ENCODE measurements around the gene C5orf34. TPM values are rescaled to one million over a fixed set of nuclear protein-coding genes. Genes with fewer than 3 reads are reported as not detected.
A peak's percentile ranks its signal among the peaks of the same experiment; 100 is the strongest.

C5orf34 gene
- total and polyA plus RNA-seq, 9 of the 15 experiments (the other 6 are each of a cell fraction or from before 2014, with no cell fraction given), result 13.2 to 32.6 (median 20.7) TPM

DNA sequence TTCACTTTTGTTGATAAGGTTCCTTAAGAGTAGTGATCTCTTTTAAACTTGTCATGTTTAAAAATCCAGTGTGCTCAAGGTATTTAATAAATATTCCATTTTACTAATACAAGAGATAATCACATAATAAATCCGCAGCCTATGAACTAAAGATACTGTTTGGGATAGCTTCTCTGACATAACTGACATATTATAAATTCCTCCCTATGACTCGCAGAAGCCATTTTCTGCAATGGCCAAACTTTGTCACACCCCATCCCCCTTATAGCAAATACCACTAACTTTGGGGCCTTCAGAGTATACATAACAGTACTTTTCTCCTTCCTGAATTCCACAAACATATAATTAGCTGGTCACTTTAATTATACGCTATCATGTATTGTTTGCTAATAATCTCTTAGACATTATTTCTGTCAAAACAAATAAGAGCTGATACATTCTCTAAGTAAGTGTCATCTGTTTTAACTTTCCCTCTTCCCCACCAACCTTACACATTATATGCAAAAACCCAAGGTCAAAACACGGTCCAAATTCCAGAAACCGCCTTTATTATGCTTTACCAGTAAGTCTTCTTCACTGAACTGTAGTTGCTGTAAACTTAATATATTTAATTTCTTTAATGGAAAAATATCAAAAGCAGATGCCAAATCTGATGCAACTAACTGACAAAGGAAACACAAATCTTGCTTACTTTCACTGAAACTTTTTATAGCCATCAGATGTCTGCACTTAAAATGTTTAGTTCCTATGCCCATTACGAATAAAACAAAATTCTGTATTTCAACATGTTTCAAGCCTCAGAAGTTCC lies 32.3 kb downstream of the C5orf34 start (continued):
- TF ChIP-seq ZBTB40 (IDR thresholded peaks at IDR 0.05) (peak; percentile 38; the same call in 1 of the 2 replicates), ZBTB40 (CRISPR knock-in tag; IDR thresholded peaks at IDR 0.05) (no peak), ZZZ3 (IDR thresholded peaks at IDR 0.05) (no peak), ZBED1 (IDR thresholded peaks at IDR 0.05) (no peak), DMBX1 (CRISPR knock-in tag; IDR thresholded peaks at IDR 0.05; ENCODE audit: borderline replicate concordance) (0 out of 2 replicates have a peak, but pooled peaks have one; percentile 23), SAFB2 (IDR thresholded peaks at IDR 0.05; ENCODE audit: borderline replicate concordance, low read depth, low read length, severe bottlenecking) (no peak), NEUROD1 (IDR thresholded peaks at IDR 0.05; ENCODE audit: borderline replicate concordance, low read depth, low read length, partially characterized antibody) (no peak), MECOM (CRISPR knock-in tag; IDR thresholded peaks at IDR 0.05) (0 out of 2 replicates have a peak, but pooled peaks have one; percentile 44), BRD4 (IDR thresholded peaks at IDR 0.05) (no peak; the same call in 1 of the 2 replicates), MCM2 (IDR thresholded peaks at IDR 0.05; ENCODE audit: low read depth) (no peak), BCOR (IDR thresholded peaks at IDR 0.05) (no peak), FOSL1 (tag; conservative IDR thresholded peaks at IDR 0.05) (no peak), SRSF1 (IDR thresholded peaks at IDR 0.05; ENCODE audit: low read depth, low read length) (no peak), NR4A1 (CRISPR knock-in tag; IDR thresholded peaks at IDR 0.05) (no peak), NR4A1 (tag; IDR thresholded peaks at IDR 0.05) (peak; percentile 62; the same call in 1 of the 2 replicates)
- TF ChIP-seq, protein P1, sequence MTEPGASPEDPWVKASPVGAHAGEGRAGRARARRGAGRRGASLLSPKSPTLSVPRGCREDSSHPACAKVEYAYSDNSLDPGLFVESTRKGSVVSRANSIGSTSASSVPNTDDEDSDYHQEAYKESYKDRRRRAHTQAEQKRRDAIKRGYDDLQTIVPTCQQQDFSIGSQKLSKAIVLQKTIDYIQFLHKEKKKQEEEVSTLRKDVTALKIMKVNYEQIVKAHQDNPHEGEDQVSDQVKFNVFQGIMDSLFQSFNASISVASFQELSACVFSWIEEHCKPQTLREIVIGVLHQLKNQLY (CRISPR knock-in tag; conservative IDR thresholded peaks at IDR 0.05), result 0 out of 4 replicates have a peak, but pooled peaks of 1 of the 2 experiments have one; percentile 44

Data from K562 (cell line).